Epithelial cell of umbilical artery (primary cell): Measurements from ENCODE around the gene SUB1. TPM values are rescaled to one million over a fixed set of nuclear protein-coding genes. Genes with fewer than 3 reads are reported as not detected.

ENCODE experiments used
- total RNA-seq: library from RNA; depleted of rRNA; stranded (reverse); fragments of >200 nt; gene quantifications from 2 replicates; pipeline ENCODE4 v1.2.3, GENCODE V29; 2014

SUB1 gene
- 108 and 141 TPM in 2 replicates for total RNA-seq

GRCh38 chr5:32585446-32586275 is at the start of gene SUB1:
Gene SUB1, plus strand, starts transcription at chr5:32585557. Its CDS starts 2,956 bp downstream, at chr5:32588513.

Other genes starting within 250 kb of the SUB1 start
- 66.3 and 72.5 TPM in 2 replicates for gene ZFR, start 140.8 kb upstream of the SUB1 start, total RNA-seq
- 1.7 and 2.3 TPM in 2 replicates for gene NPR3, start 125.8 kb downstream of the SUB1 start, total RNA-seq